Trophoblast cell (in vitro differentiated cells and primary cell): Measurements from ENCODE around the gene GPRC5D.

Source experiments
- DNase-seq, 2 donors: peaks; one replicate each; pipeline ENCODE4 v3.0.0-alpha.2; 2016
- H2AFZ ChIP-seq: 2 replicates; pipeline ENCODE4 v1.6.1; 2013; ENCODE audit warnings: low read length, moderate library complexity, mild to moderate bottlenecking; ENCODE audit not compliant: insufficient read depth, poor library complexity
- H2AK5ac ChIP-seq: 2 replicates; pipeline ENCODE4 v1.6.1; 2013; ENCODE audit warnings: mild to moderate bottlenecking, low read length
- H2BK120ac ChIP-seq: 2 replicates; pipeline ENCODE4 v1.6.1; 2013; ENCODE audit warnings: low read length, mild to moderate bottlenecking, moderate library complexity; ENCODE audit not compliant: insufficient read depth, poor library complexity
- H2BK12ac ChIP-seq: 2 replicates; pipeline ENCODE4 v1.6.1; 2013; ENCODE audit warnings: mild to moderate bottlenecking, low read length, moderate library complexity
- H2BK5ac ChIP-seq: 2 replicates; pipeline ENCODE4 v1.6.1; 2013; ENCODE audit warnings: low read length, low read depth, moderate library complexity, mild to moderate bottlenecking; ENCODE audit not compliant: poor library complexity
- H3K14ac ChIP-seq: 2 replicates; pipeline ENCODE4 v1.6.1; 2013; ENCODE audit warnings: mild to moderate bottlenecking, low read length
- H3K18ac ChIP-seq: 2 replicates; pipeline ENCODE4 v1.6.1; 2013; ENCODE audit warnings: mild to moderate bottlenecking, low read length
- H3K23ac ChIP-seq: 2 replicates; pipeline ENCODE4 v1.6.1; 2013; ENCODE audit warnings: low read length
- H3K27ac ChIP-seq: 2 replicates; pipeline ENCODE4 v1.5.1; 2013; ENCODE audit warnings: low read depth, mild to moderate bottlenecking, inconsistent platforms, low read length, moderate library complexity
- H3K27me3 ChIP-seq: 2 replicates; pipeline ENCODE4 v1.6.1; 2013; ENCODE audit warnings: inconsistent platforms, mild to moderate bottlenecking, low read length, moderate library complexity; ENCODE audit not compliant: insufficient read depth
- H3K36me3 ChIP-seq, 2 experiments: 1 replicate in 1 of 2; 2 replicates in 1 of 2; pipeline ENCODE4 v1.6.1; 2013; ENCODE audit warnings: low read length in 2 of 2, mild to moderate bottlenecking in 2 of 2, moderate library complexity in 1 of 2; ENCODE audit not compliant: insufficient read depth in 2 of 2, control insufficient read depth in 1 of 2
- H3K4ac ChIP-seq: 2 replicates; pipeline ENCODE4 v1.6.1; 2013; ENCODE audit warnings: low read depth, mild to moderate bottlenecking, low read length, moderate library complexity
- H3K4me1 ChIP-seq, 2 experiments: 1 replicate in 1 of 2; 2 replicates in 1 of 2; pipeline ENCODE4 v1.6.1; 2013; ENCODE audit warnings: low read length in 2 of 2, mild to moderate bottlenecking in 2 of 2, moderate library complexity in 1 of 2; ENCODE audit not compliant: insufficient read depth in 2 of 2, control insufficient read depth in 1 of 2
- H3K4me2 ChIP-seq: 2 replicates; pipeline ENCODE4 v1.6.1; 2013; ENCODE audit warnings: inconsistent platforms, mild to moderate bottlenecking, low read length, moderate library complexity
- H3K4me3 ChIP-seq: 2 replicates; pipeline ENCODE4 v1.5.1; 2013; ENCODE audit warnings: mild to moderate bottlenecking, low read depth, low read length, inconsistent platforms
- H3K79me1 ChIP-seq: one replicate; pipeline ENCODE4 v1.6.1; 2013; ENCODE audit warnings: low read length
- H3K79me2 ChIP-seq: 2 replicates; pipeline ENCODE4 v1.6.1; 2013; ENCODE audit warnings: low read length, mild to moderate bottlenecking; ENCODE audit not compliant: control insufficient read depth, insufficient read depth, poor library complexity
- H3K9ac ChIP-seq: 2 replicates; pipeline ENCODE4 v1.6.1; 2013; ENCODE audit warnings: mild to moderate bottlenecking, low read length
- H3K9me3 ChIP-seq: 2 replicates; pipeline ENCODE4 v1.6.1; 2013; ENCODE audit warnings: low read depth, mild to moderate bottlenecking, control low read depth, inconsistent platforms, low read length; ENCODE audit not compliant: insufficient read depth
- H4K12ac ChIP-seq: 2 replicates; pipeline ENCODE4 v1.6.1; 2013; ENCODE audit warnings: low read depth, mild to moderate bottlenecking, low read length, moderate library complexity
- H4K8ac ChIP-seq: 2 replicates; pipeline ENCODE4 v1.6.1; 2013; ENCODE audit warnings: low read depth, mild to moderate bottlenecking, low read length, moderate library complexity
- H4K91ac ChIP-seq: one replicate; pipeline ENCODE4 v1.6.1; 2013; ENCODE audit warnings: low read depth, mild to moderate bottlenecking, low read length, moderate library complexity
- WGBS: extraction: QIAGEN DNeasy Blood & Tissue Kit; methylation state at CpG from one replicate; pipeline ENCODE4 v1.1.7; 2013; ENCODE audit warnings: missing lambda C conversion rate; ENCODE audit not compliant: insufficient read length, insufficient coverage; ENCODE audit errors: extremely low coverage; 5-methylcytosine and 5-hydroxymethylcytosine counted together

GPRC5D gene

GRCh38 chr12:12938541-12938940 is 13.4 kb downstream of the GPRC5D start:
- no peak overlapping the region for H4K8ac ChIP-seq

GRCh38 chr12:12936983-12937491 is 14.9 kb downstream of the GPRC5D start:
- peaks cover 0 to 2% of the 10 kb centered on the region in 2 experiments for H3K36me3 ChIP-seq
- peaks cover 12% of the 10 kb centered on the region for H3K79me1 ChIP-seq
- no peak overlapping the region for H3K23ac ChIP-seq
- H4K8ac ChIP-seq: no peak overlapping the region
- peak overlapping the region; percentile 96 for H2BK12ac ChIP-seq
- peak overlapping the region; percentile 55 for H4K91ac ChIP-seq
- H3K27ac ChIP-seq: no peak overlapping the region
- peak overlapping the region; percentile 95 for H2AK5ac ChIP-seq
- H3K4me1 ChIP-seq: peaks cover 12 to 23% of the 10 kb centered on the region in 2 experiments
- peak overlapping the region; percentile 66 for H2BK120ac ChIP-seq
- no peak overlapping the region for H3K4ac ChIP-seq
- H3K4me2 ChIP-seq: no peak overlapping the region
- H4K12ac ChIP-seq: peak overlapping the region; percentile 30
- no CpG with 5 or more reads among the region's 11 CpGs for WGBS
- H3K18ac ChIP-seq: no peak overlapping the region
- no peaks in the 10 kb centered on the region for H3K27me3 ChIP-seq
- H3K14ac ChIP-seq: peak overlapping the region; percentile 77
- no peak overlapping the region for H3K9ac ChIP-seq
- H3K4me3 ChIP-seq: no peak overlapping the region
- no peak overlapping the region for H2AFZ ChIP-seq
- H2BK5ac ChIP-seq: peak overlapping the region; percentile 49
- no peaks in the 10 kb centered on the region for H3K9me3 ChIP-seq
- H3K79me2 ChIP-seq: peaks cover 2% of the 10 kb centered on the region
- no peak for DNase-seq

More at GRCh38 chr12:12938541-12938940, 13.4 kb downstream of the GPRC5D start:
- peaks cover 2% of the 10 kb centered on the region for H3K79me2 ChIP-seq
- peaks cover 0 to 2% of the 10 kb centered on the region in 2 experiments for H3K36me3 ChIP-seq
- H4K91ac ChIP-seq: peak overlapping the region; percentile 76
- H2BK120ac ChIP-seq: peak overlapping the region; percentile 77
- H3K27ac ChIP-seq: peak overlapping the region; percentile 53
- H3K79me1 ChIP-seq: peaks cover 12% of the 10 kb centered on the region
- peaks cover 12 to 25% of the 10 kb centered on the region in 2 experiments for H3K4me1 ChIP-seq
- no peaks in the 10 kb centered on the region for H3K27me3 ChIP-seq
- no CpG with 5 or more reads among the region's 5 CpGs for WGBS
- no peak overlapping the region for H3K4me2 ChIP-seq
- no peak overlapping the region for H3K9ac ChIP-seq
- H3K4me3 ChIP-seq: no peak overlapping the region
- H2BK12ac ChIP-seq: peak overlapping the region; percentile 53
- peak; percentile 36 to 84 for DNase-seq
- no peak overlapping the region for H2AK5ac ChIP-seq
- no peak overlapping the region for H4K12ac ChIP-seq
- H3K14ac ChIP-seq: no peak overlapping the region
- H2BK5ac ChIP-seq: peak overlapping the region; percentile 73
- no peak overlapping the region for H3K23ac ChIP-seq
- H3K18ac ChIP-seq: no peak overlapping the region
- no peaks in the 10 kb centered on the region for H3K9me3 ChIP-seq
- no peak overlapping the region for H3K4ac ChIP-seq
- no peak overlapping the region for H2AFZ ChIP-seq

GRCh38 chr12:12934556-12934955 is 17.4 kb downstream of the GPRC5D start:
- Histone ChIP-seq H3K4me1 (peaks cover 7 to 21% of the 10 kb centered on the region in 2 experiments), H3K4me2 (no peak overlapping the region), H3K9ac (no peak overlapping the region), H3K79me2 (no peaks in the 10 kb centered on the region), H4K8ac (no peak overlapping the region), H3K79me1 (peaks cover 7% of the 10 kb centered on the region), H4K91ac (no peak overlapping the region), H2AK5ac (no peak overlapping the region), H3K18ac (no peak overlapping the region), H3K9me3 (peaks cover 2% of the 10 kb centered on the region), H3K27me3 (no peaks in the 10 kb centered on the region), H3K4ac (no peak overlapping the region), H2AFZ (no peak overlapping the region), H2BK120ac (no peak overlapping the region), H2BK5ac (peak overlapping the region; percentile 12), H3K4me3 (no peak overlapping the region), H3K23ac (no peak overlapping the region), H2BK12ac (no peak overlapping the region), H3K36me3 (peaks cover 2% of the 10 kb centered on the region in 2 experiments), H4K12ac (no peak overlapping the region), H3K27ac (peak overlapping the region; percentile 55), H3K14ac (no peak overlapping the region)
- WGBS: no CpG with 5 or more reads among the region's 8 CpGs
- DNase-seq: no peak

GRCh38 chr12:12933742-12934141 is 18.2 kb downstream of the GPRC5D start:
- Histone ChIP-seq H3K4me1 (peaks cover 2 to 18% of the 10 kb centered on the region in 2 experiments), H3K79me1 (peaks cover 4% of the 10 kb centered on the region), H2AK5ac (no peak overlapping the region), H3K18ac (no peak overlapping the region), H3K9ac (no peak overlapping the region), H3K36me3 (peaks cover 2% of the 10 kb centered on the region in 2 experiments), H3K23ac (no peak overlapping the region), H3K14ac (no peak overlapping the region), H4K91ac (no peak overlapping the region), H3K27me3 (no peaks in the 10 kb centered on the region), H2BK120ac (no peak overlapping the region), H2BK12ac (no peak overlapping the region), H4K12ac (no peak overlapping the region), H2AFZ (no peak overlapping the region), H3K27ac (peak overlapping the region; percentile 55), H3K9me3 (peaks cover 2% of the 10 kb centered on the region), H3K4me3 (no peak overlapping the region), H3K4ac (no peak overlapping the region), H4K8ac (no peak overlapping the region), H3K79me2 (no peaks in the 10 kb centered on the region), H2BK5ac (no peak overlapping the region), H3K4me2 (no peak overlapping the region)
- no CpG with 5 or more reads among the region's 4 CpGs for WGBS
- DNase-seq: no peak
